K562 (cell line): ENCODE data around the gene RPTOR. TPM values are rescaled to one million over a fixed set of nuclear protein-coding genes. Genes with fewer than 3 reads are reported as not detected.

Experiments
- ATAC-seq: fragments of 200-7000 bp; cut with Tn5 transposase; 3 replicates; pipeline ENCODE4 v1.9.1; 2020; ENCODE audit warnings: moderate library complexity
- BruUV-seq: library from RNA; stranded (reverse); fragments of 400-500 nt; replicated peaks from 2 replicates; lab custom pipeline; 2021; lab: Mats Ljungman, UMichigan
- CTCF ChIA-PET: fragments of 300-600 bp; formaldehyde crosslinking; extraction: SDS; loops from one replicate; lab custom pipeline; 2021; ENCODE audit warnings: low intra/inter-chr PET ratio; lab: Yijun Ruan, JAX
- POLR2A ChIA-PET: fragments of 300-600, 350-650 bp; sonication (Branson Sonifier 250); formaldehyde crosslinking; extraction: SDS; loops from one replicate; lab custom pipeline; 2021; ENCODE audit warnings: antibody characterized with exemption, inconsistent platforms; lab: Yijun Ruan, JAX
- DNase-seq, 4 experiments: peaks; one replicate each; pipeline versions ENCODE4 v3.0.0 to v3.0.0-alpha.2; 2011 to 2018; ENCODE audit warnings: low spot score in 3 of 4, mixed read lengths in 3 of 4; ENCODE audit errors: extremely low read depth in 1 of 4
- FAIRE-seq: peaks from 2 replicates; lab custom pipeline; 2011; peaks lifted over from hg19 to GRCh38; lab: Jason Lieb, UNC
- H2AFZ ChIP-seq: 2 replicates; pipeline ENCODE4 v1.6.0; 2011; ENCODE audit warnings: low read depth, low read length, control low read depth, inconsistent platforms
- H3K27ac ChIP-seq: fragments of 200-600 bp; 3 replicates; pipeline ENCODE4 v1.8.0; 2011; ENCODE audit warnings: low read depth, mild to moderate bottlenecking, control low read depth, inconsistent platforms, low read length, moderate library complexity, mixed read lengths; ENCODE audit errors: extremely low read depth
- H3K27me3 ChIP-seq, 2 experiments: fragments of 300-600 bp in 1 of 2; 2 replicates in 1 of 2; 3 replicates in 1 of 2; pipeline versions ENCODE4 v1.6.0 to v1.8.0; 2011; ENCODE audit warnings: inconsistent platforms in 2 of 2, low read length in 2 of 2, mild to moderate bottlenecking in 1 of 2, mixed read lengths in 1 of 2, moderate library complexity in 1 of 2; ENCODE audit not compliant: control insufficient read depth in 2 of 2, insufficient read depth in 2 of 2
- H3K36me3 ChIP-seq: fragments of 300-600 bp; 3 replicates; pipeline ENCODE4 v1.8.0; 2011; ENCODE audit warnings: mild to moderate bottlenecking, low read length, inconsistent platforms; ENCODE audit not compliant: control insufficient read depth, insufficient read depth
- H3K4me1 ChIP-seq, 2 experiments: fragments of 200-600 bp in 1 of 2; replicated peaks in 1 of 2; 2 replicates in 1 of 2; 3 replicates in 1 of 2; pipeline versions ENCODE4 v1.5.1 to v1.8.0; 2011; ENCODE audit warnings: inconsistent platforms in 2 of 2, low read length in 2 of 2, mild to moderate bottlenecking in 1 of 2, mixed read lengths in 1 of 2, moderate library complexity in 1 of 2; ENCODE audit not compliant: control insufficient read depth in 2 of 2, insufficient read depth in 2 of 2
- H3K4me2 ChIP-seq: 2 replicates; pipeline ENCODE4 v1.6.1; 2011; ENCODE audit warnings: low read length, control low read depth, inconsistent platforms, mixed read lengths; ENCODE audit not compliant: insufficient read depth
- H3K4me3 ChIP-seq: fragments of 200-600 bp; sonication (generic), shearing (Covaris generic); 2 replicates; pipeline ENCODE4 v1.5.1; 2016; ENCODE audit warnings: control low read depth, inconsistent platforms
- H3K79me2 ChIP-seq: fragments of 200-600 bp; 3 replicates; pipeline ENCODE4 v1.8.0; 2011; ENCODE audit warnings: low read length, inconsistent platforms; ENCODE audit not compliant: control insufficient read depth, insufficient read depth
- H3K9ac ChIP-seq, 2 experiments: 2 replicates each; pipeline versions ENCODE4 v1.6.0 to v1.6.1; 2011; ENCODE audit warnings: low read depth in 2 of 2, low read length in 2 of 2, control low read depth in 1 of 2, inconsistent platforms in 1 of 2, mild to moderate bottlenecking in 1 of 2, mixed read lengths in 1 of 2; ENCODE audit not compliant: insufficient read depth in 1 of 2
- H3K9me1 ChIP-seq: one replicate; pipeline ENCODE4 v1.6.0; 2011; ENCODE audit warnings: inconsistent platforms, mild to moderate bottlenecking, low read length, moderate library complexity; ENCODE audit not compliant: control insufficient read depth, insufficient read depth
- H3K9me3 ChIP-seq: replicated peaks from 2 replicates; pipeline ENCODE4 v1.5.1; 2011; ENCODE audit warnings: low read depth, low read length, inconsistent platforms; ENCODE audit not compliant: control insufficient read depth, insufficient read depth
- H4K20me1 ChIP-seq: replicated peaks from 2 replicates; pipeline ENCODE4 v1.6.1; 2011; ENCODE audit warnings: low read length, inconsistent platforms, mixed read lengths; ENCODE audit not compliant: control insufficient read depth, insufficient read depth
- CEBPG ChIP-seq, 3 experiments: fragments of 200-800 bp in 1 of 3; sonication (Bioruptor generic) in 1 of 3; sonication (generic) in 1 of 3; formaldehyde crosslinking in 1 of 3; IDR thresholded peaks in 2 of 3; conservative IDR thresholded peaks in 1 of 3; 2 replicates each; pipeline versions ENCODE4 v1.6.1 to v1.8.0; 2016 to 2022; ENCODE audit warnings: missing compliant biosample characterization in 2 of 3, missing genetic modification characterization in 2 of 3, mild to moderate bottlenecking in 1 of 3, missing genetic modification reagents in 1 of 3
- KDM2B ChIP-seq: fragments of 250-450 bp; sonication (Bioruptor Pico); IDR thresholded peaks from 2 replicates; pipeline ENCODE4 v1.8.0; 2021; ENCODE audit warnings: mild to moderate bottlenecking, moderate library complexity
- MAFF ChIP-seq: IDR thresholded peaks from 2 replicates; pipeline ENCODE4 v1.6.1; 2012; ENCODE audit warnings: low read length, improper control_type of control experiment
- YY1 ChIP-seq, 3 experiments: IDR thresholded peaks; 2 replicates each; pipeline ENCODE4 v1.6.1; 2011; ENCODE audit warnings: low read length in 2 of 3, mild to moderate bottlenecking in 2 of 3, moderate library complexity in 2 of 3, borderline replicate concordance in 1 of 3, control low read depth in 1 of 3, low read depth in 1 of 3; ENCODE audit not compliant: insufficient read depth in 3 of 3, insufficient replicate concordance in 2 of 3, control insufficient read depth in 1 of 3, insufficient read length in 1 of 3; ENCODE audit errors: extremely low read depth in 1 of 3
- ZNF445 ChIP-seq: fragments of 250-450 bp; sonication (Bioruptor Pico); IDR thresholded peaks from 2 replicates; pipeline ENCODE4 v1.4.0; 2020; ENCODE audit warnings: low read depth, mild to moderate bottlenecking, moderate library complexity
- WGBS: fragments of 100-300 bp; shearing (Covaris generic); methylation state at CpG from one replicate; pipeline ENCODE4 v1.1.6; 2016; ENCODE audit warnings: low coverage, mixed read lengths; ENCODE audit not compliant: insufficient coverage; ENCODE audit errors: missing lambda C conversion rate; 5-methylcytosine and 5-hydroxymethylcytosine counted together
- in situ Hi-C: fragments of 300-500 bp; cut with MboI; formaldehyde crosslinking; loops from 4 replicates; pipeline ENCODE4 v1.15.0; 2018; ENCODE audit warnings: inconsistent platforms, mixed read lengths
- intact Hi-C: fragments of 100-400 bp; cut with micrococcal nuclease; formaldehyde crosslinking; loops from 2 replicates; pipeline ENCODE4 v1.14.2; 2022
- polyA plus RNA-seq, 8 experiments: library from polyadenylated mRNA; depleted of rRNA in 4 of 8; stranded (reverse) in 5 of 8; unstranded in 3 of 8; fragments of >200 nt; fragmentation: Nextera tagmentation in 2 of 8; fragmentation: Illumina TruSeq in 1 of 8; extraction: Ambion mirVana in 2 of 8; extraction: Trizol in 1 of 8; gene quantifications; 2 replicates each; pipeline versions ENCODE4 v1.2.1 to v1.2.3, GENCODE V29; 2011 to 2014; ENCODE audit warnings: inconsistent platforms in 1 of 8, missing spikeins in 1 of 8
- total RNA-seq, 7 experiments: library from RNA; depleted of rRNA in 6 of 7; stranded (reverse); fragments of >200 nt in 6 of 7; fragmentation: Illumina TruSeq in 2 of 7; extraction: Trizol in 2 of 7; gene quantifications; 2 replicates each; pipeline versions ENCODE4 v1.2.1 to v1.2.3, GENCODE V29; 2011 to 2021; ENCODE audit warnings: low replicate concordance in 1 of 7

Gene RPTOR
- total and polyA plus RNA-seq, 9 of the 15 experiments (the other 6 are each of a cell fraction or from before 2014, with no cell fraction given) = 0.24 to 54.1 (median 10.2) TPM

DNA sequence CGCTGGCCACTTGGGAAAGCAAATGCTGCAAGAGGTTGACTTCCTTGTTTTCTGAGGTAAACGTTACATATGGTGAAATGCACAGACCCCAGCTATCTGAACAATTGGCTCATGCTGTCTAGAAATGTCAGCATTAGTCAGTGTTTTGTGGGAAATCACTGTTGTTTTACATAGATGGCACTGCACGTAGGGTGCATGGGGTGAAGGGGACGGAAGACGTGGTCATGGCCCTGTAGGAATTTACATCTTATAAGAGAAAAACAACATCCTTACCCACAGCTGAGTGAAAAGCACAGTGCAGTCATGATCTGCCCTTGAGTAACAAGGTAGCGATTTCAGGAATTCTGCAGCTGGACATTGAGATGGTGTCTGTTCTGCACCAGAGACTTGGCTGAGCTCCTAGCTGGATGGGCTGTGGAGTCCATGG lies 15.2 kb downstream of the RPTOR start:
- ATAC-seq = no peak
- in situ Hi-C loops = no loop called here
- DNase-seq = no peak
- intact Hi-C loops = no loop called here
- FAIRE-seq = no peak
- Histone ChIP-seq H3K4me2 (no peak overlapping the region), H4K20me1 (peaks cover 38% of the 10 kb centered on the region; the same call in 1 of the 2 replicates), H3K4me3 (no peak overlapping the region), H3K9ac (no peak overlapping the region; a peak in 1 of 4 replicates), H3K27me3 (no peaks in the 10 kb centered on the region), H3K36me3 (peaks cover 20% of the 10 kb centered on the region; the same call in 2 of the 3 replicates), H3K9me3 (no peaks in the 10 kb centered on the region), H3K9me1 (peaks cover 2% of the 10 kb centered on the region), H2AFZ (no peak overlapping the region), H3K4me1 (peaks cover 0 to 4% of the 10 kb centered on the region in 2 experiments; a peak in 1 of 5 replicates), H3K79me2 (peaks cover 78% of the 10 kb centered on the region), H3K27ac (no peak overlapping the region)
- TF ChIP-seq YY1 (IDR thresholded peaks at IDR 0.05; ENCODE audit: borderline replicate concordance in 1 of 3, control insufficient read depth in 1 of 3, extremely low read depth in 1 of 3, insufficient read depth in 3 of 3, insufficient read length in 1 of 3, insufficient replicate concordance in 2 of 3, low read depth in 1 of 3, low read length in 2 of 3) = no peak
- no peak for TF ChIP-seq MAFF
- no peak for TF ChIP-seq KDM2B (CRISPR knock-in tag)
- no peak for TF ChIP-seq ZNF445
- TF ChIP-seq CEBPG (CRISPR knock-in tag; IDR thresholded peaks at IDR 0.05) = no peak
- no peak for TF ChIP-seq CEBPG (tag; conservative IDR thresholded peaks at IDR 0.05 in 1 of 2, IDR thresholded peaks at IDR 0.05 in 1 of 2)
- no TSS peak for BruUV-seq
- CTCF ChIA-PET = no interaction called here
- POLR2A ChIA-PET = interaction anchor here (0.8 to 1.2 kb wide), 3 partner anchors 13 to 29 kb away, joined by 3 to 4 read pairs (median 4); partner anchors contain the start of gene RPTOR
- 77% methylated on average over 6 of the region's 6 CpGs for WGBS
